ENCODE results near the gene LCN12.

LCN12 gene

GRCh38 chr9:136974817-136975535 lies 22.9 kb downstream of the LCN12 start:
- DNase-seq, result no peak

GRCh38 chr9:136975644-136976043 lies 23.6 kb downstream of the LCN12 start:
- no peak for DNase-seq

GRCh38 chr9:136977223-136977622 lies 25.1 kb downstream of the LCN12 start, which contains the start of gene PTGDS:
TSS of gene PTGDS (plus strand) at chr9:136977504. CDS start at chr9:136977579, 75 bp downstream.
- DNase-seq, result no peak

- DNase-seq, result no peak
Observed at GRCh38 chr9:136977649-136978072, 25.6 kb downstream of the LCN12 start.

GRCh38 chr9:136978073-136978864 lies 26.2 kb downstream of the LCN12 start:
- peak; percentile 16 to 83 (median 66) for DNase-seq

- DNase-seq, result no peak
Observed at GRCh38 chr9:136978865-136979544, 26.9 kb downstream of the LCN12 start.

GRCh38 chr9:136979769-136980587 lies 27.9 kb downstream of the LCN12 start:
- DNase-seq, result no peak

GRCh38 chr9:136980669-136981478 lies 28.8 kb downstream of the LCN12 start:
- DNase-seq, result no peak

- DNase-seq, result no peak
Observed at GRCh38 chr9:136981588-136982231, 29.6 kb downstream of the LCN12 start.

- no peak for DNase-seq
Observed at GRCh38 chr9:136982232-136983051, 30.4 kb downstream of the LCN12 start, which contains the start of gene LCNL1. TSS of gene LCNL1 (plus strand) at chr9:136982993. CDS start at chr9:136983587, 594 bp downstream.

- no peak for DNase-seq
Observed at GRCh38 chr9:136983167-136983566, 31.1 kb downstream of the LCN12 start.

- DNase-seq, result no peak
Observed at GRCh38 chr9:136983656-136984314, 31.7 kb downstream of the LCN12 start.

GRCh38 chr9:136984464-136985026 lies 32.5 kb downstream of the LCN12 start:
- no peak for DNase-seq

GRCh38 chr9:136985027-136985602 lies 33.0 kb downstream of the LCN12 start:
- no peak for DNase-seq

- no peak for DNase-seq
Observed at GRCh38 chr9:136985853-136986252, 33.8 kb downstream of the LCN12 start.

- no peak for DNase-seq
Observed at GRCh38 chr9:136988872-136989271, 36.8 kb downstream of the LCN12 start.

GRCh38 chr9:136990242-136990911 lies 38.3 kb downstream of the LCN12 start:
- DNase-seq, result no peak
